ENCODE results near the gene YBX2.
A peak's percentile ranks its signal among the peaks of the same experiment; 100 is the strongest.

The YBX2 gene

DNA sequence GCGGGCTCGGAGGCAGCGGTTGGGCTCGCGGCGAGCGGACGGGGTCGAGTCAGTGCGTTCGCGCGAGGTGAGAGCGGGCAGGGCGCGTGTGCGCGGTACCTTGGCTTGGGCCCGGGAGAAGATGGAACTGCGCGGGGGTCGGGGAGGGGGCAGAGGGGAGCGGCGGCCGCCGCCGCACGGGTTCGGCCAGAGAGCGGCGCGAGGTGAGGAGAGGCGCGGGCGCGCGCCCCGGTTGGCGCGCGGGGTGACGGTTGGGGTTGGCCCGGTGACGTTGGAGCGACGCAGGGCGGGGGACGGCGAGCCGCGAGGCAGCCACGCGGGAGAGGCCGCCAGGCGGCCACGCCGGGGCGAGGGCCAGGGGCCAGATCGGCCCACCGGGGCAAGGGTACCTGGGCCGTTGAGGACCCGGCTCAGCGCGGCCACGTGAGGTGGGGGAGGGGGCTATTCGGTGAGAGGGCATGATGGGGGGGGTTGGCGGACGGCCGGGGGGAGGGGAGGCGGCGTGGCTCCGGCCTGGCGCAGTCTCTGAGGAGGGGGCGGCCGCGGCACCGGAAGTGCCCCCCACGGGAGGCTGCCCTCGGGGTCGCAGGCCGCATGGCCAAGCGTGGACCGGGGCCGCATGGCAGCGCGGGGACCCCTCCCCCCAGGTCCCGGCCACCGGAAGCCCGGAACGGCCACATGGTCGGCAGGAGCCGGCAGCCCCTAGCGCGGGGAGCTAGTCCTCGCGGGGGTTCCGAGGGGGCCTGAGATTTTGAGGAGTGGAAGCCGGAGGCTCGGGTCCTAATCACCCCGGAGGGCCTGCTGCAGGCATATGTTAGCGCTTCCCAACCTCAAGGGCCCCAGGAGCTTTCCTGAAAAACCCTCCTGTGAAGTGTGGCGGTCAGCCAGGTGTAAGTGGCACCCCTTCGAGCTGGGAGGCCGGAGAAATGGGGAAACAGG lies 13.5 kb upstream of the YBX2 start:
- H2BK120ac ChIP-seq (ENCODE audit: low read depth, low read length) = peak overlapping the region; percentile 85
- 1% methylated on average over 40 of the region's 104 CpGs for WGBS
- peak overlapping the region; percentile 99 for H2BK15ac ChIP-seq (ENCODE audit: low read depth, poor library complexity, severe bottlenecking)
- peaks cover 30 to 34% of the 10 kb centered on the region in 2 experiments for H3K36me3 ChIP-seq (ENCODE audit: control insufficient read depth in 1 of 2, insufficient read depth in 2 of 2, low read depth in 1 of 2, low read length in 2 of 2)
- H3K9ac ChIP-seq (ENCODE audit: low read length) = peak overlapping the region; percentile 98
- no peaks in the 10 kb centered on the region for H3K9me3 ChIP-seq (ENCODE audit: control insufficient read depth, low read length)
- peak overlapping the region; percentile 91 to 93 for H3K4ac ChIP-seq (ENCODE audit: low read depth in 1 of 2, low read length in 2 of 2)
- peak overlapping the region; percentile 99 for H4K91ac ChIP-seq (ENCODE audit: low read length)
- H2BK5ac ChIP-seq (ENCODE audit: low read depth, low read length, poor library complexity, severe bottlenecking) = peak overlapping the region; percentile 87
- H3K14ac ChIP-seq (ENCODE audit: low read length in 2 of 2) = peak overlapping the region; percentile 92 to 100
- H3K79me1 ChIP-seq (replicated peaks; ENCODE audit: low read length, poor library complexity, severe bottlenecking) = peaks cover 1% of the 10 kb centered on the region
- peak overlapping the region; percentile 97 for H3K4me2 ChIP-seq (ENCODE audit: low read length, poor library complexity, severe bottlenecking)
- peak overlapping the region; percentile 96 for H3K27ac ChIP-seq (ENCODE audit: low read length, poor library complexity, severe bottlenecking)
- H2AK5ac ChIP-seq (ENCODE audit: low read length, severe bottlenecking) = peak overlapping the region; percentile 72
- no peaks in the 10 kb centered on the region for H3K27me3 ChIP-seq (ENCODE audit: control insufficient read depth in 1 of 2, insufficient read depth in 1 of 2, low read length in 2 of 2)
- H4K8ac ChIP-seq (ENCODE audit: low read length) = peak overlapping the region; percentile 95
- H3K4me3 ChIP-seq (ENCODE audit: insufficient read depth in 1 of 2, low read depth in 1 of 2, low read length in 2 of 2) = peak overlapping the region; percentile 86 to 99
- H2AFZ ChIP-seq (ENCODE audit: low read depth, low read length) = no peak overlapping the region
- peak overlapping the region; percentile 98 to 100 for H3K18ac ChIP-seq (ENCODE audit: low read depth in 1 of 2, low read length in 2 of 2)
- H2BK12ac ChIP-seq (ENCODE audit: low read length in 2 of 2) = peak overlapping the region in 1 of 2 experiments; percentile 42
- H3K4me1 ChIP-seq (ENCODE audit: control insufficient read depth, insufficient read depth, low read depth, low read length) = peaks cover 8% of the 10 kb centered on the region
- peak overlapping the region in 1 of 2 experiments; percentile 98 for H3K23ac ChIP-seq (ENCODE audit: low read length in 2 of 2)
- DNase-seq = peak; percentile 29

DNA sequence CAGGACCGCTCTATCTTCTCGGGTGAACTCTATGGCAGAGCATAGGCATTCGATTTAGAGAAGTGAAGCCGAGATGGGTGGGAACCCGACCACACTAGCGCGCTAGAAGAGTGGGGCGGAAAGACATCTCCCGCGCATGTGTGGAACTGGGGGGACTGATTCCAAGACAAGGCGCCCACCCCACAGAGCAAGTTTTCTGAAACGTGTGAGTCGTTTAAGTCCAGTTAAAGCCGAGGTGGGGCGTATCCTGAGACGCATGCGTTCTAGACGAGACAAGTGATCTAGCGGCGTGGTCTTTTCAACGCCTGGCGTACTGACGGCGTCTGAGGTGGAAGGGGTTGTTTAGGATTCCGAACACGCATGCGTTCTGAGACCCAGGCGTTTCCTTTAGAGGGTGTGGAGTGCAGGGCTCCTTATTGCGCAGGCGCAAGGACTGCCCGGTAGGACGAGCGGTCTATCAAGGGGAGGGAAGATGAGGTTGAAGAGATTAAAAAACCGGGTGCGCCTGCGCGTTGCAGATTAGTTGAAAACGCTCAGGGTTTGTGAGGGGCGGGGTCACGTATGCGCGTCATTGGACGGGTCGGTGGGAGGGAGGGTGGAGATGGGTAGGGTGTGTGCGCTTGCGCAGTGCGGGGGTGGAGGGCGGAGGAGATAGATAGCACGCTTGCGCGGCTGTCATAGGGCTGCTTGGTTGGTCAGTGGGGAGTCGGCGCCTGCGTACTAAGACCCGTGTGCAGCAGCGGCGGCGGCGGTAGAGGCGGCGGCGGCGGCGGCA lies 12.7 kb upstream of the YBX2 start, which contains the start of gene EIF5A:
Gene EIF5A (plus strand): TSS at position 718 of the 775 bp plus-strand sequence. CDS start 2,008 bp downstream, outside the sequence.
- Histone ChIP-seq H3K23ac (ENCODE audit: low read length in 2 of 2) (peak within 1 kb of the TSS in 1 of 2 experiments; percentile 98), H3K14ac (ENCODE audit: low read length in 2 of 2) (peak within 1 kb of the TSS; percentile 92 to 100), H2BK12ac (ENCODE audit: low read length in 2 of 2) (peak within 1 kb of the TSS in 1 of 2 experiments; percentile 42), H3K4me3 (ENCODE audit: insufficient read depth in 1 of 2, low read depth in 1 of 2, low read length in 2 of 2) (peak within 1 kb of the TSS; percentile 86 to 99), H3K27me3 (ENCODE audit: control insufficient read depth in 1 of 2, insufficient read depth in 1 of 2, low read length in 2 of 2) (no peaks in the 10 kb centered on the region), H2AK5ac (ENCODE audit: low read length, severe bottlenecking) (peak within 1 kb of the TSS; percentile 72), H3K4me1 (ENCODE audit: control insufficient read depth, insufficient read depth, low read depth, low read length) (peaks cover 7% of the 10 kb centered on the region), H3K4me2 (ENCODE audit: low read length, poor library complexity, severe bottlenecking) (peak within 1 kb of the TSS; percentile 97), H3K9me3 (ENCODE audit: control insufficient read depth, low read length) (no peaks in the 10 kb centered on the region), H3K18ac (ENCODE audit: low read depth in 1 of 2, low read length in 2 of 2) (peak within 1 kb of the TSS; percentile 98 to 100), H4K91ac (ENCODE audit: low read length) (peak within 1 kb of the TSS; percentile 99), H4K8ac (ENCODE audit: low read length) (peak within 1 kb of the TSS; percentile 95), H2BK15ac (ENCODE audit: low read depth, poor library complexity, severe bottlenecking) (peak within 1 kb of the TSS; percentile 99), H3K27ac (ENCODE audit: low read length, poor library complexity, severe bottlenecking) (peak within 1 kb of the TSS; percentile 98), H2BK120ac (ENCODE audit: low read depth, low read length) (peak within 1 kb of the TSS; percentile 85), H3K9ac (ENCODE audit: low read length) (peak within 1 kb of the TSS; percentile 98), H3K4ac (ENCODE audit: low read depth in 1 of 2, low read length in 2 of 2) (peak within 1 kb of the TSS; percentile 91 to 93), H2AFZ (ENCODE audit: low read depth, low read length) (peak within 1 kb of the TSS; percentile 31), H3K36me3 (ENCODE audit: control insufficient read depth in 1 of 2, insufficient read depth in 2 of 2, low read depth in 1 of 2, low read length in 2 of 2) (peaks cover 21 to 26% of the 10 kb centered on the region in 2 experiments), H3K79me1 (replicated peaks; ENCODE audit: low read length, poor library complexity, severe bottlenecking) (no peaks in the 10 kb centered on the region), H2BK5ac (ENCODE audit: low read depth, low read length, poor library complexity, severe bottlenecking) (peak within 1 kb of the TSS; percentile 87)
- whole genome bisulfite sequencing = under 1% methylated on average over 54 of the region's 64 CpGs
- peak; percentile 100 for DNase-seq

DNA sequence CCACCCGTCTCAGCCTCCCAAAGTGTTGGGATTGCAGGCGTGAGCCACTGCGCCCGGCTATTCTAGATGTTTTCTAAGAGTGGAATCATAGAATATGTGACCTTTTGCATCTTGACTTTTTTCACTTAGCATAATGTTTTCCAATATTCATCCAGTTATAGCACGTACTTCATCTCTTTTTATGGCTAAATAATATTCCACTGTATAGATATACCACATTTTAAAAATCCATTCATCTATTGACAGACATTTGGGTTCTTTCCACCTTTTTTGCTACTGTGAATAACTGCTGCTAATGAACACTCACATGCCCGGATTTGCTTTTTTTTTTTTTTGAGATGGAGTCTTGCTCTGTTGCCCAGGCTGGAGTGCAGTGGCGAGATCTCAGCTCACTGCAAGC lies 9.7 kb upstream of the YBX2 start:
- Histone ChIP-seq H3K4me1 (ENCODE audit: control insufficient read depth, insufficient read depth, low read depth, low read length) (peaks cover 2% of the 10 kb centered on the region), H3K9me3 (ENCODE audit: control insufficient read depth, low read length) (no peaks in the 10 kb centered on the region), H3K4me3 (ENCODE audit: insufficient read depth in 1 of 2, low read depth in 1 of 2, low read length in 2 of 2) (no peak overlapping the region), H3K36me3 (ENCODE audit: control insufficient read depth in 1 of 2, insufficient read depth in 2 of 2, low read depth in 1 of 2, low read length in 2 of 2) (no peaks in the 10 kb centered on the region), H3K9ac (ENCODE audit: low read length) (no peak overlapping the region), H3K79me1 (replicated peaks; ENCODE audit: low read length, poor library complexity, severe bottlenecking) (no peaks in the 10 kb centered on the region), H3K27me3 (ENCODE audit: control insufficient read depth in 1 of 2, insufficient read depth in 1 of 2, low read length in 2 of 2) (peaks cover 0 to 3% of the 10 kb centered on the region in 2 experiments), H4K91ac (ENCODE audit: low read length) (no peak overlapping the region), H2BK15ac (ENCODE audit: low read depth, poor library complexity, severe bottlenecking) (no peak overlapping the region), H3K27ac (ENCODE audit: low read length, poor library complexity, severe bottlenecking) (no peak overlapping the region), H4K8ac (ENCODE audit: low read length) (no peak overlapping the region), H3K23ac (ENCODE audit: low read length in 2 of 2) (no peak overlapping the region), H2AFZ (ENCODE audit: low read depth, low read length) (no peak overlapping the region), H3K4ac (ENCODE audit: low read depth in 1 of 2, low read length in 2 of 2) (no peak overlapping the region), H2AK5ac (ENCODE audit: low read length, severe bottlenecking) (no peak overlapping the region), H2BK5ac (ENCODE audit: low read depth, low read length, poor library complexity, severe bottlenecking) (no peak overlapping the region), H2BK120ac (ENCODE audit: low read depth, low read length) (no peak overlapping the region), H3K4me2 (ENCODE audit: low read length, poor library complexity, severe bottlenecking) (no peak overlapping the region), H3K14ac (ENCODE audit: low read length in 2 of 2) (no peak overlapping the region), H3K18ac (ENCODE audit: low read depth in 1 of 2, low read length in 2 of 2) (no peak overlapping the region), H2BK12ac (ENCODE audit: low read length in 2 of 2) (no peak overlapping the region)
- 95% methylated on average over 5 of the region's 7 CpGs for WGBS
- no peak for DNase-seq

Measured in mesenchymal stem cell (in vitro differentiated cells and primary cell).